ENCODE results near the gene RNASE11. TPM values are rescaled to one million over a fixed set of nuclear protein-coding genes. Genes with fewer than 3 reads are reported as not detected.

Gene RNASE11
- total and polyA plus RNA-seq, 10 of the 15 experiments (the other 5 are each of a cell fraction or from before 2014, with no cell fraction given): not detected

GRCh38 chr14:20613094-20614037 is 25.6 kb upstream of the RNASE11 start (continued):
- peak; percentile 84 for TF ChIP-seq MLLT1 (IDR thresholded peaks at IDR 0.05)
- TF ChIP-seq BRCA1 (IDR thresholded peaks at IDR 0.05; ENCODE audit: low read depth, low read length): no peak
- TF ChIP-seq ASH2L (IDR thresholded peaks at IDR 0.05; ENCODE audit: borderline replicate concordance, low read depth): no peak; the same call in 1 of the 2 replicates
- peak; percentile 97 for TF ChIP-seq ZSCAN29 (IDR thresholded peaks at IDR 0.05)
- TF ChIP-seq HDGF (IDR thresholded peaks at IDR 0.05): 0 out of 2 replicates have a peak, but pooled peaks have one; percentile 48
- TF ChIP-seq RBBP5 (conservative IDR thresholded peaks at IDR 0.05): no peak
- no peak for TF ChIP-seq BMI1 (IDR thresholded peaks at IDR 0.05; ENCODE audit: borderline replicate concordance)
- no peak for TF ChIP-seq NRF1 (conservative IDR thresholded peaks at IDR 0.05; ENCODE audit: low read depth, low read length)
- no peak for TF ChIP-seq GATAD2B (conservative IDR thresholded peaks at IDR 0.05; ENCODE audit: low read depth)
- no peak; the same call in 1 of the 2 replicates for TF ChIP-seq STAT3 (IDR thresholded peaks at IDR 0.05; ENCODE audit: low read depth, low read length)
- TF ChIP-seq CEBPB (IDR thresholded peaks at IDR 0.05; ENCODE audit: borderline replicate concordance in 1 of 2, low read depth in 2 of 2, low read length in 2 of 2): peak in 1 of 2 experiments; percentile 70; a peak in 1 of 4 replicates
- no peak for TF ChIP-seq CBX3 (IDR thresholded peaks at IDR 0.05; ENCODE audit: borderline replicate concordance, low read depth)
- TF ChIP-seq CHD2 (IDR thresholded peaks at IDR 0.05; ENCODE audit: borderline replicate concordance, low read depth, low read length): no peak
- no peak; the same call in none of the 2 replicates for TF ChIP-seq RELB (IDR thresholded peaks at IDR 0.05; ENCODE audit: low read depth)
- 0 out of 2 replicates have a peak, but pooled peaks have one; percentile 6 for TF ChIP-seq MEF2A (IDR thresholded peaks at IDR 0.05; ENCODE audit: insufficient read depth, low read depth, low read length)
- no peak; the same call in 1 of the 2 replicates for TF ChIP-seq PML (IDR thresholded peaks at IDR 0.05; ENCODE audit: low read length)
- TF ChIP-seq KAT2A (conservative IDR thresholded peaks at IDR 0.05; ENCODE audit: control insufficient read depth, low read depth, low read length): no peak
- TF ChIP-seq NFYA (IDR thresholded peaks at IDR 0.05; ENCODE audit: borderline replicate concordance, low read depth, low read length): no peak
- no peak for TF ChIP-seq E2F4 (IDR thresholded peaks at IDR 0.05; ENCODE audit: low read depth, low read length)
- no peak for TF ChIP-seq MYC (IDR thresholded peaks at IDR 0.05; ENCODE audit: insufficient read depth, insufficient read length, insufficient replicate concordance, low read length, severe bottlenecking)
- 0 out of 2 replicates have a peak, but pooled peaks have one; percentile 33 for TF ChIP-seq DPF2 (IDR thresholded peaks at IDR 0.05)
- TF ChIP-seq POLR2AphosphoS5 (IDR thresholded peaks at IDR 0.05; ENCODE audit: low read length): no peak
- peak; percentile 97 for TF ChIP-seq POU2F2 (IDR thresholded peaks at IDR 0.05; ENCODE audit: borderline replicate concordance, low read depth, low read length)
- TF ChIP-seq HCFC1 (IDR thresholded peaks at IDR 0.05; ENCODE audit: low read length): 0 out of 2 replicates have a peak, but pooled peaks have one; percentile 7
- TF ChIP-seq ELK1 (IDR thresholded peaks at IDR 0.05; ENCODE audit: low read depth, low read length): no peak
